Right cardiac atrium (tissue), 5 donors: ENCODE measurements around the gene MGAT4A. TPM values are rescaled to one million over a fixed set of nuclear protein-coding genes. Genes with fewer than 3 reads are reported as not detected.
"Not testable (repeated sequence)": the region's sequence is repeated elsewhere in the genome, so short reads cannot be mapped to it uniquely, and the experiment has no call there.

Experiments used
- ATAC-seq, 2 donors: fragments of 200-7000 bp; cut with Tn5 transposase; one replicate each; pipeline versions ENCODE4 v1.8.0 to v1.9.1; 2020; ENCODE audit warnings: moderate library complexity in 2 of 2, mild to moderate bottlenecking in 1 of 2
- DNase-seq, 3 donors: peaks; one replicate each; pipeline ENCODE4 v3.0.0-alpha.2; 2020
- H3K27ac ChIP-seq: one replicate; pipeline ENCODE4 v1.5.1; 2013; ENCODE audit warnings: mild to moderate bottlenecking, low read length, control low read depth, moderate library complexity
- H3K27me3 ChIP-seq: one replicate; pipeline ENCODE4 v1.6.1; 2013; ENCODE audit not compliant: control insufficient read depth, insufficient read depth
- H3K4me1 ChIP-seq: one replicate; pipeline ENCODE4 v1.6.1; 2013; ENCODE audit warnings: low read length; ENCODE audit not compliant: control insufficient read depth, insufficient read depth
- H3K4me3 ChIP-seq: one replicate; pipeline ENCODE4 v1.5.1; 2013; ENCODE audit warnings: low read length, control low read depth
- H3K9me3 ChIP-seq: one replicate; pipeline ENCODE4 v1.6.1; 2013; ENCODE audit warnings: low read length; ENCODE audit not compliant: control insufficient read depth
- WGBS: extraction: QIAGEN DNeasy Blood & Tissue Kit; methylation state at CpG from one replicate; pipeline ENCODE4 v1.1.7; 2013; 5-methylcytosine and 5-hydroxymethylcytosine counted together
- intact Hi-C, 4 donors: fragments of 100-400 bp; cut with DNase I; formaldehyde crosslinking; loops; one replicate each; pipeline versions ENCODE4 v1.11.0 to v1.14.0; 2022 to 2023
- polyA plus RNA-seq: library from polyadenylated mRNA; stranded (reverse); fragments of 200-250 nt; gene quantifications from one replicate; pipeline ENCODE4 v1.2.3, GENCODE V29; 2013
- total RNA-seq, 4 donors: library from RNA; stranded (reverse); fragmentation: NEBNext Ultra II Directional; extraction: Animal tissue kit (Norgen Biotek cat#: 25700); gene quantifications; one replicate each; pipeline ENCODE4 v1.2.1, GENCODE V29; 2021
- donor health status: healthy with polysubstance abuse.
- donor health status: DM: no; HTN: yes; CAD: no.
- donor health status: DM: no; HTN: no; CAD: no.
- donor health status: DM: no; HTN: yes; CAD: no; lungs with severe emphysema.
- donor health status: DM: yes; HTN: yes; CAD: no.

MGAT4A gene
- total and polyA plus RNA-seq, 5 donors, result 5.2 to 37.2 (median 24.9) TPM

GRCh38 chr2:98604547-98604946 is 126.4 kb downstream of the MGAT4A start:
- DNase-seq (no peak), ATAC-seq (no peak)
- H3K27ac ChIP-seq, result no peak overlapping the region
- 82% methylated on average over 2 of the region's 2 CpGs for WGBS
- intact Hi-C loops, result loop anchor here in 2 of 4 donors (10.0 kb wide), 1 partner anchor 190 kb away; no protein-coding TSS in a partner anchor
- peaks cover 7% of the 10 kb centered on the region for H3K4me1 ChIP-seq
- H3K4me3 ChIP-seq, result no peak overlapping the region
- H3K9me3 ChIP-seq, result no peaks in the 10 kb centered on the region
- H3K27me3 ChIP-seq, result no peaks in the 10 kb centered on the region

- H3K9me3 ChIP-seq, result no peaks in the 10 kb centered on the region
- no peak for DNase-seq
- WGBS, result 61% methylated on average over 3 of the region's 3 CpGs
- H3K27ac ChIP-seq, result no peak overlapping the region
- H3K27me3 ChIP-seq, result no peaks in the 10 kb centered on the region
- ATAC-seq, result peak; percentile 71 to 76
- intact Hi-C loops, result loop anchor here in 2 of 4 donors (10.0 kb wide), 1 partner anchor 187 kb away; no protein-coding TSS in a partner anchor
- H3K4me3 ChIP-seq, result no peak overlapping the region
- peaks cover 2% of the 10 kb centered on the region for H3K4me1 ChIP-seq
These were observed 129.3 kb downstream of the MGAT4A start for GRCh38 chr2:98601532-98602132.

- ATAC-seq, result no peak
- Histone ChIP-seq H3K27ac (no peak overlapping the region), H3K4me1 (no peaks in the 10 kb centered on the region), H3K4me3 (no peak overlapping the region), H3K27me3 (no peaks in the 10 kb centered on the region), H3K9me3 (no peaks in the 10 kb centered on the region)
- 93% methylated on average over 1 of the region's 1 CpG for WGBS
- intact Hi-C loops, result no loop called here
- no peak for DNase-seq
These were observed 132.0 kb downstream of the MGAT4A start for GRCh38 chr2:98598781-98599428.

GRCh38 chr2:98594665-98595064 is 136.3 kb downstream of the MGAT4A start:
- 90% methylated on average over 2 of the region's 4 CpGs for WGBS
- H3K27me3 ChIP-seq, H3K4me3 ChIP-seq, H3K9me3 ChIP-seq, ATAC-seq, H3K4me1 ChIP-seq, H3K27ac ChIP-seq, DNase-seq, intact Hi-C loops: not testable (repeated sequence)

- no peak overlapping the region for H3K4me3 ChIP-seq
- ATAC-seq (peak in 1 of 2 donors; percentile 22), DNase-seq (no peak)
- H3K9me3 ChIP-seq, result no peaks in the 10 kb centered on the region
- no peak overlapping the region for H3K27ac ChIP-seq
- H3K4me1 ChIP-seq, result no peaks in the 10 kb centered on the region
- H3K27me3 ChIP-seq, result no peaks in the 10 kb centered on the region
- intact Hi-C loops, result no loop called here
- WGBS, result 94% methylated on average over 8 of the region's 8 CpGs
These were observed 138.4 kb downstream of the MGAT4A start for GRCh38 chr2:98592565-98592964.

- WGBS, result 97% methylated on average over 4 of the region's 4 CpGs
- intact Hi-C loops, result no loop called here
- no peaks in the 10 kb centered on the region for H3K4me1 ChIP-seq
- no peak overlapping the region for H3K4me3 ChIP-seq
- no peak for ATAC-seq
- H3K27ac ChIP-seq, result no peak overlapping the region
- no peaks in the 10 kb centered on the region for H3K27me3 ChIP-seq
- H3K9me3 ChIP-seq, result no peaks in the 10 kb centered on the region
- no peak for DNase-seq
These were observed 141.4 kb downstream of the MGAT4A start for GRCh38 chr2:98589489-98589888.

GRCh38 chr2:98588880-98589431 is 142.0 kb downstream of the MGAT4A start:
- ATAC-seq (no peak), DNase-seq (no peak)
- Histone ChIP-seq H3K4me3 (no peak overlapping the region), H3K27me3 (no peaks in the 10 kb centered on the region), H3K4me1 (no peaks in the 10 kb centered on the region), H3K27ac (no peak overlapping the region), H3K9me3 (no peaks in the 10 kb centered on the region)
- intact Hi-C loops, result no loop called here
- WGBS, result 85% methylated on average over 4 of the region's 4 CpGs

- intact Hi-C loops, result no loop called here
- Histone ChIP-seq H3K9me3 (no peaks in the 10 kb centered on the region), H3K27ac (no peak overlapping the region), H3K4me3 (no peak overlapping the region), H3K4me1 (no peaks in the 10 kb centered on the region), H3K27me3 (no peaks in the 10 kb centered on the region)
- ATAC-seq (no peak), DNase-seq (no peak)
- WGBS, result 90% methylated on average over 6 of the region's 6 CpGs
These were observed 144.3 kb downstream of the MGAT4A start for GRCh38 chr2:98586551-98587140.

GRCh38 chr2:98585386-98585785 is 145.5 kb downstream of the MGAT4A start:
- Histone ChIP-seq H3K4me1 (no peaks in the 10 kb centered on the region), H3K27ac (no peak overlapping the region), H3K4me3 (no peak overlapping the region), H3K27me3 (no peaks in the 10 kb centered on the region), H3K9me3 (no peaks in the 10 kb centered on the region)
- DNase-seq, result no peak
- WGBS, result 93% methylated on average over 10 of the region's 10 CpGs
- no peak for ATAC-seq
- intact Hi-C loops, result no loop called here

- intact Hi-C loops, result no loop called here
- Histone ChIP-seq H3K27me3 (no peaks in the 10 kb centered on the region), H3K4me1 (no peaks in the 10 kb centered on the region), H3K9me3 (no peaks in the 10 kb centered on the region), H3K4me3 (no peak overlapping the region), H3K27ac (no peak overlapping the region)
- WGBS, result 88% methylated on average over 10 of the region's 10 CpGs
- no peak for ATAC-seq
- no peak for DNase-seq
These were observed 146.9 kb downstream of the MGAT4A start for GRCh38 chr2:98583816-98584618.
